Measurements from ENCODE around the gene DNAJC13.

DNA sequence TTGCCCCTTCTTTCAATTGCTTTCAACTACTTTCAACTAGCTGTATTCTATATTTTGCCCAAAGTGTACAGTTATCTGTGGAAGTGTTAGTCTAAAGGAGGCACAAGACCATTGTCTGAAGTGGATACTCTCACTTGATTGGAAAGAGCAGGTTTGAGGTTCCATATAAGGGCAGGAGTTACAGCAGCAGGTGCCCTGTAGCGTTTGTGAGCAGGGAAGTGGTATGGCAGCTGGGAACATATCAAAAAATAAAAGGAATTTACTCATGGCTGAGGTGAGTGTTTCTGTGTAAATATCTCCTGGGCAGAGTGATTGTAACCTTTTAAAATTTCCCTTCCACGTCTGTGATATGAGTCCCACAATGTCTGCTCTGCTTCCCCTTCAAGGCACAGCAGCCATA is 38.5 kb upstream of the DNAJC13 start:
- no peak for TF ChIP-seq POLR2A (IDR thresholded peaks at IDR 0.05; ENCODE audit: low read depth, low read length)
- TF ChIP-seq POLR2AphosphoS5 (IDR thresholded peaks at IDR 0.05; ENCODE audit: insufficient read depth, low read depth, low read length), result no peak
- TF ChIP-seq CTCF (IDR thresholded peaks at IDR 0.05; ENCODE audit: extremely low read depth in 1 of 2, insufficient read depth in 1 of 2, low read depth in 1 of 2, low read length in 2 of 2), result no peak
- TF ChIP-seq EZH2 (IDR thresholded peaks at IDR 0.05; ENCODE audit: borderline replicate concordance, low read depth, low read length, severe bottlenecking), result no peak
- TF ChIP-seq JUN (IDR thresholded peaks at IDR 0.05; ENCODE audit: borderline replicate concordance, insufficient read depth, insufficient read length, low read depth), result no peak
- TF ChIP-seq FOS (IDR thresholded peaks at IDR 0.05; ENCODE audit: borderline replicate concordance, insufficient read depth, low read length), result no peak
- TF ChIP-seq GATA2 (IDR thresholded peaks at IDR 0.05; ENCODE audit: insufficient read depth, insufficient read length, low read depth, low read length), result no peak
- TF ChIP-seq MYC (IDR thresholded peaks at IDR 0.05; ENCODE audit: low read depth, low read length), result no peak
- TF ChIP-seq MAX (IDR thresholded peaks at IDR 0.05; ENCODE audit: insufficient read depth, insufficient read length), result no peak
